ENCODE results near the gene IFFO2. TPM values are rescaled to one million over a fixed set of nuclear protein-coding genes. Genes with fewer than 3 reads are reported as not detected.

The IFFO2 gene
- total and polyA plus RNA-seq, 2 donors (not counting 1 experiment from before 2014, with no cell fraction given), result 16.8 to 19.2 TPM

DNA sequence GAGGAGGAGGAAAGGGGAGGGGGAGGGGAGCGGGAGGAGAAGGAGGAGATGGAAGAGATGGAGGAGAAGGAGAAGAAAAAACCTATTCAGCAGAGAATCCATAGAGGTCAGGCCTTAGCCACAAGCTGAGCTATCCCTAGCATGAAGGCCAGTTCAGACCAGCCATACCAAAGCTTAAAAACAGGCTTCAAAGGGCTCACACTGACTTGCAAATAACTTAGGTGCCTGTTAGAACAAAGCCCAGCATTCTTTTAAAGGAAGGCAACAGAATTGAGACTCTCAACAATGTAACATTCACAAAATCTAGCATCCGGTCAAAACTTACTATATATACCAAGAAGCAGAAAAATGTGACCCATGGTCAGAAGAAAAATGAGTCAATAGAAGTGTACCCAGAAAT lies 43.6 kb upstream of the IFFO2 start:
- no CpG with 5 or more reads among the region's 2 CpGs for WGBS (ENCODE audit: insufficient coverage)
- no peak overlapping the region for H3K4me2 ChIP-seq (replicated peaks; ENCODE audit: low read depth, low read length, poor library complexity, severe bottlenecking)
- H3K27me3 ChIP-seq (replicated peaks in 1 of 4; ENCODE audit: control extremely low read depth in 1 of 4, control insufficient read depth in 3 of 4, insufficient read depth in 4 of 4, low read length in 3 of 4), result peaks cover 0 to 7% (median 2%) of the 10 kb centered on the region in 4 experiments
- H3K4me1 ChIP-seq (ENCODE audit: control insufficient read depth in 2 of 2, insufficient read depth in 2 of 2, low read length in 2 of 2), result no peaks in the 10 kb centered on the region
- TF ChIP-seq, protein P1, sequence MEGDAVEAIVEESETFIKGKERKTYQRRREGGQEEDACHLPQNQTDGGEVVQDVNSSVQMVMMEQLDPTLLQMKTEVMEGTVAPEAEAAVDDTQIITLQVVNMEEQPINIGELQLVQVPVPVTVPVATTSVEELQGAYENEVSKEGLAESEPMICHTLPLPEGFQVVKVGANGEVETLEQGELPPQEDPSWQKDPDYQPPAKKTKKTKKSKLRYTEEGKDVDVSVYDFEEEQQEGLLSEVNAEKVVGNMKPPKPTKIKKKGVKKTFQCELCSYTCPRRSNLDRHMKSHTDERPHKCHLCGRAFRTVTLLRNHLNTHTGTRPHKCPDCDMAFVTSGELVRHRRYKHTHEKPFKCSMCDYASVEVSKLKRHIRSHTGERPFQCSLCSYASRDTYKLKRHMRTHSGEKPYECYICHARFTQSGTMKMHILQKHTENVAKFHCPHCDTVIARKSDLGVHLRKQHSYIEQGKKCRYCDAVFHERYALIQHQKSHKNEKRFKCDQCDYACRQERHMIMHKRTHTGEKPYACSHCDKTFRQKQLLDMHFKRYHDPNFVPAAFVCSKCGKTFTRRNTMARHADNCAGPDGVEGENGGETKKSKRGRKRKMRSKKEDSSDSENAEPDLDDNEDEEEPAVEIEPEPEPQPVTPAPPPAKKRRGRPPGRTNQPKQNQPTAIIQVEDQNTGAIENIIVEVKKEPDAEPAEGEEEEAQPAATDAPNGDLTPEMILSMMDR (IDR thresholded peaks at IDR 0.05), result no peak
- TF ChIP-seq EZH2 (IDR thresholded peaks at IDR 0.05; ENCODE audit: borderline replicate concordance, insufficient read depth, low read depth, low read length, poor library complexity, severe bottlenecking), result no peak
- H3K27ac ChIP-seq (ENCODE audit: low read length in 2 of 2), result no peak overlapping the region
- POLR2A ChIA-PET, result no interaction called here
- CTCF ChIA-PET, result no interaction called here
- H3K4me3 Mint-ChIP-seq, result no peak overlapping the region
- no peaks in the 10 kb centered on the region for H3K79me2 ChIP-seq (ENCODE audit: control insufficient read depth, insufficient read depth, low read length)
- H3K27me3 Mint-ChIP-seq, result peaks cover 16% of the 10 kb centered on the region
- intact Hi-C loops (cut with micrococcal nuclease), result no loop called here
- no peaks in the 10 kb centered on the region for H3K36me3 ChIP-seq (replicated peaks in 1 of 2; ENCODE audit: control extremely low read depth in 1 of 2, control insufficient read depth in 1 of 2, extremely low read depth in 1 of 2, insufficient read depth in 2 of 2, low read length in 1 of 2)
- no peaks in the 10 kb centered on the region for H3K4me1 Mint-ChIP-seq
- no peak for ATAC-seq (ENCODE audit: low read depth)
- no peak overlapping the region for H3K9ac ChIP-seq (ENCODE audit: low read length)
- H3K4me3 ChIP-seq (ENCODE audit: control extremely low read depth in 1 of 5, extremely low read depth in 1 of 5, insufficient read depth in 1 of 5, low read depth in 2 of 5, low read length in 4 of 5), result no peak overlapping the region
- peaks cover 0 to 10% (median 9%) of the 10 kb centered on the region in 3 donors for H3K9me3 ChIP-seq (ENCODE audit: control extremely low read depth in 1 of 3, control insufficient read depth in 2 of 3, insufficient read depth in 1 of 3, low read length in 2 of 3)
- no peak overlapping the region for H3K27ac Mint-ChIP-seq
- peaks cover 13% of the 10 kb centered on the region for H3K9me3 Mint-ChIP-seq (ENCODE audit: insufficient read depth)
- no peaks in the 10 kb centered on the region for H4K20me1 ChIP-seq (ENCODE audit: control insufficient read depth, insufficient read depth, low read length, poor library complexity, severe bottlenecking)
- no peak overlapping the region for H2AFZ ChIP-seq (ENCODE audit: insufficient read depth, low read depth, low read length, poor library complexity, severe bottlenecking)
- no peak for DNase-seq

DNA sequence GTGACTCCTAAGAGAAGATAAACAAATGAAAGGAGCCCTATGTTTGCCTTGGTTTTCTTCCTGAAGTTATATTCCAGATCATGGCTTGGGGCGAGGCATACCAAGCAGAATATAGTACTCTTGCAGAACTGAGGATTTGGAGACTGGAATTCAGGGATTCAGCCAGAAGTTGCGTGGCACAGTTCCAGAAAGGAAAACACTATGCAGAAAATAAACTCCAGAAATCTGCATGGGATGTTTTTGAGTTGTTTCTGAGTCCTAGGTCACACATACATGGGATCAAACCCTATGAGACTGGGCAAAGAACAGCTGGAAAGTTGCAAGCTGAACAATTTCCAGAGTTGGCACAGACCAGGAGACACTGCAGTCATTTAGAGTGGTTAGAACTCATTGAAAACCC lies 42.9 kb upstream of the IFFO2 start:
- Histone ChIP-seq H3K79me2 (ENCODE audit: control insufficient read depth, insufficient read depth, low read length) (no peaks in the 10 kb centered on the region), H3K9ac (ENCODE audit: low read length) (no peak overlapping the region), H3K27ac (ENCODE audit: low read length in 2 of 2) (no peak overlapping the region), H3K4me2 (replicated peaks; ENCODE audit: low read depth, low read length, poor library complexity, severe bottlenecking) (no peak overlapping the region), H3K4me1 (ENCODE audit: control insufficient read depth in 2 of 2, insufficient read depth in 2 of 2, low read length in 2 of 2) (no peaks in the 10 kb centered on the region), H3K9me3 (ENCODE audit: control extremely low read depth in 1 of 3, control insufficient read depth in 2 of 3, insufficient read depth in 1 of 3, low read length in 2 of 3) (peaks cover 0 to 10% (median 9%) of the 10 kb centered on the region in 3 donors), H2AFZ (ENCODE audit: insufficient read depth, low read depth, low read length, poor library complexity, severe bottlenecking) (no peak overlapping the region), H4K20me1 (ENCODE audit: control insufficient read depth, insufficient read depth, low read length, poor library complexity, severe bottlenecking) (no peaks in the 10 kb centered on the region), H3K4me3 (ENCODE audit: control extremely low read depth in 1 of 5, extremely low read depth in 1 of 5, insufficient read depth in 1 of 5, low read depth in 2 of 5, low read length in 4 of 5) (no peak overlapping the region), H3K27me3 (replicated peaks in 1 of 4; ENCODE audit: control extremely low read depth in 1 of 4, control insufficient read depth in 3 of 4, insufficient read depth in 4 of 4, low read length in 3 of 4) (peaks cover 0 to 7% (median 0%) of the 10 kb centered on the region in 4 experiments), H3K36me3 (replicated peaks in 1 of 2; ENCODE audit: control extremely low read depth in 1 of 2, control insufficient read depth in 1 of 2, extremely low read depth in 1 of 2, insufficient read depth in 2 of 2, low read length in 1 of 2) (no peaks in the 10 kb centered on the region)
- TF ChIP-seq, protein P1 (IDR thresholded peaks at IDR 0.05), result no peak
- TF ChIP-seq EZH2 (IDR thresholded peaks at IDR 0.05; ENCODE audit: borderline replicate concordance, insufficient read depth, low read depth, low read length, poor library complexity, severe bottlenecking), result no peak
- POLR2A ChIA-PET, result no interaction called here
- no peak overlapping the region for H3K27ac Mint-ChIP-seq
- DNase-seq, result no peak
- no peak for ATAC-seq (ENCODE audit: low read depth)
- H3K9me3 Mint-ChIP-seq (ENCODE audit: insufficient read depth), result peaks cover 13% of the 10 kb centered on the region
- no peak overlapping the region for H3K4me3 Mint-ChIP-seq
- H3K4me1 Mint-ChIP-seq, result no peaks in the 10 kb centered on the region
- CTCF ChIA-PET, result no interaction called here
- peaks cover 16% of the 10 kb centered on the region for H3K27me3 Mint-ChIP-seq
- WGBS (ENCODE audit: insufficient coverage), result 88% methylated on average over 2 of the region's 2 CpGs
- intact Hi-C loops (cut with micrococcal nuclease), result no loop called here
